Keratinocyte (primary cell): ENCODE measurements around the gene WDCP.

Source experiments
- CTCF ChIP-seq, 3 experiments: IDR thresholded peaks in 1 of 3; conservative IDR thresholded peaks in 1 of 3; optimal IDR thresholded peaks in 1 of 3; 2 replicates in 2 of 3; 3 replicates in 1 of 3; pipeline versions ENCODE3 to v1.5.1; 2011; ENCODE audit warnings: low read length in 3 of 3, mild to moderate bottlenecking in 3 of 3, moderate library complexity in 2 of 3, control low read depth in 1 of 3, inconsistent platforms in 1 of 3; ENCODE audit not compliant: insufficient read depth in 2 of 3; ENCODE audit errors: extremely low read depth in 1 of 3
- EZH2 ChIP-seq: IDR thresholded peaks from one replicate; pipeline ENCODE4 v1.6.1; 2012; ENCODE audit warnings: inconsistent platforms, mild to moderate bottlenecking, low read length, moderate library complexity

GRCh38 chr2:24075259-24075658, 28.1 kb upstream of the WDCP start:
- TF ChIP-seq CTCF (optimal IDR thresholded peaks at IDR 0.05 in 1 of 3, IDR thresholded peaks at IDR 0.05 in 1 of 3, conservative IDR thresholded peaks at IDR 0.05 in 1 of 3; ENCODE audit: extremely low read depth in 1 of 3, insufficient read depth in 2 of 3, low read length in 3 of 3) (no peak), EZH2 (no peak)
